Vagina (tissue), 2 donors: ENCODE data around the gene RALGAPA2.

ENCODE experiments used
- CTCF ChIP-seq, 3 experiments: fragments of 450-650 bp in 2 of 3; fragments of 200-600 bp in 1 of 3; sonication (generic) in 1 of 3; IDR thresholded peaks; one replicate each; pipeline ENCODE4 v1.5.1; 2017 to 2019; ENCODE audit warnings: antibody characterized with exemption in 3 of 3, mild to moderate bottlenecking in 2 of 3, moderate library complexity in 2 of 3
- POLR2A ChIP-seq, 2 donors: fragments of 450-650 bp; IDR thresholded peaks; one replicate each; pipeline ENCODE4 v1.6.1; 2017; ENCODE audit warnings: antibody characterized with exemption in 2 of 2, mild to moderate bottlenecking in 2 of 2, moderate library complexity in 2 of 2
- POLR2AphosphoS5 ChIP-seq, 2 donors: sonication (generic); formaldehyde crosslinking; IDR thresholded peaks; one replicate each; pipeline ENCODE4 v1.9.0; 2017; ENCODE audit warnings: antibody characterized with exemption in 2 of 2, mild to moderate bottlenecking in 2 of 2, low read depth in 1 of 2; ENCODE audit not compliant: insufficient read depth in 1 of 2

GRCh38 chr20:20720158-20720557, 7.7 kb upstream of the RALGAPA2 start:
- TF ChIP-seq POLR2AphosphoS5 (IDR thresholded peaks at IDR 0.05; ENCODE audit: insufficient read depth in 1 of 2, low read depth in 1 of 2): no peak
- TF ChIP-seq POLR2A (IDR thresholded peaks at IDR 0.05): no peak
- TF ChIP-seq CTCF (IDR thresholded peaks at IDR 0.05): no peak
